Measurements from ENCODE around the gene CFAP58.

Gene CFAP58

DNA sequence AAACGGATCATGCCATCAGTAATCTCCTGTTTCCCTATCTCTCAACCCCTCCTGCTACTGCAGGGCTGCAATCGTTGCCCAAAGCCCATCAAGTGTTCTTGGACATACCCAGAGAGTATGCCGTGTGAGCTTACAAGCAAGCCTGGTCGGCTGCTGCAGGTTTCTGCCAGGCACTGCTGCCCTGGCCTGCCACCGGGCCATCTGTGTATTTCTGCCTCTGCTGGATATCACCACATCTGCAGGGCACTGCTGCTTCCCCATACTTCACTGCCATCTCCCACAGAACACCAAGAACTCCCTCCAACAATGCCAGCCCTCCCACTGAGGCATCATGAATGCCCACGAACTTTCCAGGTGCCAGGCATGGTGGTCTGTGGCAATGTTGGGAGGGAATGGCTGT lies 149.3 kb downstream of the CFAP58 start:
- Histone ChIP-seq H3K27ac (ENCODE audit: low read length) (no peak overlapping the region), H3K9ac (ENCODE audit: low read depth, low read length) (no peak overlapping the region), H3K36me3 (ENCODE audit: insufficient read depth, low read depth, low read length) (no peaks in the 10 kb centered on the region), H3K9me3 (ENCODE audit: insufficient read depth, low read depth, low read length) (no peaks in the 10 kb centered on the region), H3K4me3 (ENCODE audit: low read length) (no peak overlapping the region), H3K4me1 (ENCODE audit: insufficient read depth, low read length) (no peaks in the 10 kb centered on the region; the same call in 1 of the 2 replicates), H3K27me3 (ENCODE audit: insufficient read depth, low read length) (no peaks in the 10 kb centered on the region)

Measured in iPS-20b (cell line).